ENCODE data around the gene RBM26. TPM values are rescaled to one million over a fixed set of nuclear protein-coding genes. Genes with fewer than 3 reads are reported as not detected.
A peak's percentile ranks its signal among the peaks of the same experiment; 100 is the strongest.

Gene RBM26
- total and polyA plus RNA-seq, 2 experiments from 2014 or later: 11.1 to 19.2 TPM

GRCh38 chr13:79404361-79404760, 1.7 kb downstream of the RBM26 start:
- Histone ChIP-seq H3K27ac (no peak overlapping the region), H3K36me3 (ENCODE audit: low read depth) (no peaks in the 10 kb centered on the region), H2AFZ (no peak overlapping the region), H3K4me1 (ENCODE audit: insufficient read depth) (peaks cover 30% of the 10 kb centered on the region), H4K20me1 (ENCODE audit: insufficient read depth) (peaks cover 9% of the 10 kb centered on the region; the same call in 1 of the 2 replicates), H3K4me2 (ENCODE audit: unreplicated experiment) (peak overlapping the region; percentile 91), H3K9me2 (ENCODE audit: insufficient read depth) (no peaks in the 10 kb centered on the region), H3K4me3 (peak overlapping the region; percentile 91), H3K79me2 (ENCODE audit: insufficient read depth) (peaks cover 86% of the 10 kb centered on the region), H3K9ac (peak overlapping the region; percentile 98), H3K9me3 (ENCODE audit: low read depth) (no peaks in the 10 kb centered on the region), H3K27me3 (replicated peaks; ENCODE audit: insufficient read depth) (no peaks in the 10 kb centered on the region), H3F3A (ENCODE audit: insufficient read depth) (peaks cover 18% of the 10 kb centered on the region; the same call in 1 of the 2 replicates)
- 57 to 58% methylated on average over 1 of the region's 1 CpG for WGBS, 2 experiments (ENCODE audit: low coverage in 1 of 2, low lambda C conversion rate in 2 of 2, missing lambda C conversion rate in 2 of 2)
- DNase-seq: no peak
- in situ Hi-C loops (cut with MboI): loop anchor here (25.0 kb wide), 1 partner anchor 958 kb away; no protein-coding TSS in a partner anchor
- TF ChIP-seq EZH2 (IDR thresholded peaks at IDR 0.05; ENCODE audit: insufficient read depth, poor library complexity, severe bottlenecking) (no peak), EZH2phosphoT487 (IDR thresholded peaks at IDR 0.05; ENCODE audit: insufficient read depth, low read depth) (no peak)

- Histone ChIP-seq H3K27ac (no peak overlapping the region), H3K4me1 (ENCODE audit: insufficient read depth) (peaks cover 30% of the 10 kb centered on the region), H3F3A (ENCODE audit: insufficient read depth) (peaks cover 20% of the 10 kb centered on the region; the same call in 1 of the 2 replicates), H3K36me3 (ENCODE audit: low read depth) (peaks cover 5% of the 10 kb centered on the region; the same call in 1 of the 2 replicates), H4K20me1 (ENCODE audit: insufficient read depth) (peaks cover 12% of the 10 kb centered on the region; the same call in 1 of the 2 replicates), H3K27me3 (replicated peaks; ENCODE audit: insufficient read depth) (no peaks in the 10 kb centered on the region), H3K9me3 (ENCODE audit: low read depth) (no peaks in the 10 kb centered on the region), H3K79me2 (ENCODE audit: insufficient read depth) (peaks cover 98% of the 10 kb centered on the region), H3K4me3 (0 out of 2 replicates have a peak overlapping the region, but pooled peaks have one; percentile 91), H3K4me2 (ENCODE audit: unreplicated experiment) (peak overlapping the region; percentile 16), H2AFZ (no peak overlapping the region), H3K9me2 (ENCODE audit: insufficient read depth) (no peaks in the 10 kb centered on the region), H3K9ac (no peak overlapping the region)
- TF ChIP-seq EZH2 (IDR thresholded peaks at IDR 0.05; ENCODE audit: insufficient read depth, poor library complexity, severe bottlenecking) (no peak), EZH2phosphoT487 (IDR thresholded peaks at IDR 0.05; ENCODE audit: insufficient read depth, low read depth) (no peak)
- DNase-seq: no peak
- in situ Hi-C loops (cut with MboI): loop anchor here (25.0 kb wide), 1 partner anchor 959 kb away; no protein-coding TSS in a partner anchor
- 62 to 66% methylated on average over 4 of the region's 4 CpGs for WGBS, 2 experiments (ENCODE audit: low coverage in 1 of 2, low lambda C conversion rate in 2 of 2, missing lambda C conversion rate in 2 of 2)
Measured at GRCh38 chr13:79403113-79403512, 2.9 kb downstream of the RBM26 start.

GRCh38 chr13:79402679-79403078, 3.4 kb downstream of the RBM26 start:
- peaks cover 30% of the 10 kb centered on the region for H3K4me1 ChIP-seq (ENCODE audit: insufficient read depth)
- DNase-seq: no peak
- no peak overlapping the region for H3K27ac ChIP-seq
- TF ChIP-seq EZH2 (IDR thresholded peaks at IDR 0.05; ENCODE audit: insufficient read depth, poor library complexity, severe bottlenecking): no peak
- no peak for TF ChIP-seq EZH2phosphoT487 (IDR thresholded peaks at IDR 0.05; ENCODE audit: insufficient read depth, low read depth)
- no peaks in the 10 kb centered on the region for H3K9me3 ChIP-seq (ENCODE audit: low read depth)
- WGBS, 2 experiments (ENCODE audit: low coverage in 1 of 2, low lambda C conversion rate in 2 of 2, missing lambda C conversion rate in 2 of 2): 67 to 79% methylated on average over 2 of the region's 2 CpGs
- no peak overlapping the region for H3K4me3 ChIP-seq
- no peaks in the 10 kb centered on the region for H3K27me3 ChIP-seq (replicated peaks; ENCODE audit: insufficient read depth)
- in situ Hi-C loops (cut with MboI): loop anchor here (25.0 kb wide), 1 partner anchor 960 kb away; no protein-coding TSS in a partner anchor
- H3K79me2 ChIP-seq (ENCODE audit: insufficient read depth): peaks cover 100% of the 10 kb centered on the region
- peak overlapping the region; percentile 16 for H3K4me2 ChIP-seq (ENCODE audit: unreplicated experiment)
- H3F3A ChIP-seq (ENCODE audit: insufficient read depth): peaks cover 23% of the 10 kb centered on the region; the same call in 1 of the 2 replicates
- peaks cover 8% of the 10 kb centered on the region; the same call in 1 of the 2 replicates for H3K36me3 ChIP-seq (ENCODE audit: low read depth)
- no peaks in the 10 kb centered on the region for H3K9me2 ChIP-seq (ENCODE audit: insufficient read depth)
- H3K9ac ChIP-seq: no peak overlapping the region
- peaks cover 15% of the 10 kb centered on the region for H4K20me1 ChIP-seq (ENCODE audit: insufficient read depth)
- no peak overlapping the region for H2AFZ ChIP-seq

- Histone ChIP-seq H3K4me2 (ENCODE audit: unreplicated experiment) (no peak overlapping the region), H3K4me1 (ENCODE audit: insufficient read depth) (peaks cover 28% of the 10 kb centered on the region), H3F3A (ENCODE audit: insufficient read depth) (peaks cover 23% of the 10 kb centered on the region; the same call in 1 of the 2 replicates), H3K4me3 (no peak overlapping the region), H3K9me3 (ENCODE audit: low read depth) (no peaks in the 10 kb centered on the region), H3K9ac (no peak overlapping the region), H3K36me3 (ENCODE audit: low read depth) (peaks cover 8% of the 10 kb centered on the region; the same call in 1 of the 2 replicates), H3K27ac (no peak overlapping the region), H4K20me1 (ENCODE audit: insufficient read depth) (peaks cover 15% of the 10 kb centered on the region), H3K79me2 (ENCODE audit: insufficient read depth) (peaks cover 100% of the 10 kb centered on the region), H3K27me3 (replicated peaks; ENCODE audit: insufficient read depth) (no peaks in the 10 kb centered on the region), H3K9me2 (ENCODE audit: insufficient read depth) (no peaks in the 10 kb centered on the region), H2AFZ (no peak overlapping the region)
- WGBS, 2 experiments (ENCODE audit: low coverage in 1 of 2, low lambda C conversion rate in 2 of 2, missing lambda C conversion rate in 2 of 2): 51 to 56% methylated on average over 2 of the region's 2 CpGs
- no peak for TF ChIP-seq EZH2 (IDR thresholded peaks at IDR 0.05; ENCODE audit: insufficient read depth, poor library complexity, severe bottlenecking)
- TF ChIP-seq EZH2phosphoT487 (IDR thresholded peaks at IDR 0.05; ENCODE audit: insufficient read depth, low read depth): no peak
- peak; percentile 22 for DNase-seq
- in situ Hi-C loops (cut with MboI): loop anchor here (25.0 kb wide), 1 partner anchor 960 kb away; no protein-coding TSS in a partner anchor
Measured at GRCh38 chr13:79402074-79402635, 3.9 kb downstream of the RBM26 start.
